ENCODE results near the gene ROCK1.

- no peak for TF ChIP-seq CTCF (IDR thresholded peaks at IDR 0.05)
- TF ChIP-seq EZH2 (IDR thresholded peaks at IDR 0.05) = no peak
- no peak for TF ChIP-seq EZH2phosphoT487 (IDR thresholded peaks at IDR 0.05)
These were observed 79.8 kb downstream of the ROCK1 start for GRCh38 chr18:21031845-21032244.
